ENCODE results near the gene RNF186. TPM values are rescaled to one million over a fixed set of nuclear protein-coding genes. Genes with fewer than 3 reads are reported as not detected.
"Not testable (repeated sequence)": the region's sequence is repeated elsewhere in the genome, so short reads cannot be mapped to it uniquely, and the experiment has no call there.

The RNF186 gene
- polyA plus RNA-seq, 1 donor from 2014 or later = not detected

GRCh38 chr1:19818324-19818723 is 3.2 kb upstream of the RNF186 start:
- no peak overlapping the region for H2AFZ ChIP-seq (ENCODE audit: low read depth, low read length)
- no peaks in the 10 kb centered on the region for H3K27me3 ChIP-seq (ENCODE audit: insufficient read depth, low read depth, low read length)

GRCh38 chr1:19817160-19817559 is 2.1 kb upstream of the RNF186 start:
- no peak overlapping the region for H3K27ac ChIP-seq (ENCODE audit: low read length)
- no peaks in the 10 kb centered on the region for H3K9me3 ChIP-seq (ENCODE audit: low read length)
- no peak overlapping the region for H3K4me3 ChIP-seq (ENCODE audit: low read length)
- no peak overlapping the region for H3K9ac ChIP-seq (ENCODE audit: low read length)
- H3K27me3 ChIP-seq (ENCODE audit: insufficient read depth, low read depth, low read length) = no peaks in the 10 kb centered on the region
- H2AFZ ChIP-seq (ENCODE audit: low read depth, low read length) = no peak overlapping the region
- H3F3A ChIP-seq (ENCODE audit: insufficient read depth, low read length, poor library complexity, severe bottlenecking) = no peaks in the 10 kb centered on the region
- H3K79me2 ChIP-seq (replicated peaks; ENCODE audit: insufficient read depth, low read length) = no peaks in the 10 kb centered on the region
- H4K20me1 ChIP-seq (ENCODE audit: insufficient read depth) = no peaks in the 10 kb centered on the region
- H3K36me3 ChIP-seq (ENCODE audit: insufficient read depth, low read length) = no peaks in the 10 kb centered on the region
- no peaks in the 10 kb centered on the region for H3K9me2 ChIP-seq (ENCODE audit: insufficient read depth, low read length)
- TF ChIP-seq EP300 (conservative IDR thresholded peaks at IDR 0.05; ENCODE audit: poor library complexity, severe bottlenecking) (no peak), REST (IDR thresholded peaks at IDR 0.05; ENCODE audit: borderline replicate concordance) (no peak), MXI1 (conservative IDR thresholded peaks at IDR 0.05; ENCODE audit: poor library complexity, severe bottlenecking) (no peak), EZH2 (IDR thresholded peaks at IDR 0.05; ENCODE audit: borderline replicate concordance, insufficient read depth, low read length, poor library complexity, severe bottlenecking) (no peak), SMC3 (conservative IDR thresholded peaks at IDR 0.05; ENCODE audit: poor library complexity) (no peak), TAF1 (IDR thresholded peaks at IDR 0.05; ENCODE audit: low read depth) (no peak), POLR2AphosphoS5 (IDR thresholded peaks at IDR 0.05) (no peak)
- no peak overlapping the region for H3K4me2 ChIP-seq (ENCODE audit: low read length)

More at GRCh38 chr1:19818324-19818723, 3.2 kb upstream of the RNF186 start:
- H3K36me3 ChIP-seq (ENCODE audit: insufficient read depth, low read length) = no peaks in the 10 kb centered on the region
- no peaks in the 10 kb centered on the region for H4K20me1 ChIP-seq (ENCODE audit: insufficient read depth)
- no peaks in the 10 kb centered on the region for H3K9me2 ChIP-seq (ENCODE audit: insufficient read depth, low read length)
- H3K4me2 ChIP-seq (ENCODE audit: low read length) = no peak overlapping the region
- TF ChIP-seq REST (IDR thresholded peaks at IDR 0.05; ENCODE audit: borderline replicate concordance) (no peak), TAF1 (IDR thresholded peaks at IDR 0.05; ENCODE audit: low read depth) (no peak), MXI1 (conservative IDR thresholded peaks at IDR 0.05; ENCODE audit: poor library complexity, severe bottlenecking) (no peak), CTCF (IDR thresholded peaks at IDR 0.05; ENCODE audit: poor library complexity, severe bottlenecking) (no peak), EZH2 (IDR thresholded peaks at IDR 0.05; ENCODE audit: borderline replicate concordance, insufficient read depth, low read length, poor library complexity, severe bottlenecking) (no peak), SMC3 (conservative IDR thresholded peaks at IDR 0.05; ENCODE audit: poor library complexity) (no peak), EP300 (conservative IDR thresholded peaks at IDR 0.05; ENCODE audit: poor library complexity, severe bottlenecking) (no peak), RAD21 (conservative IDR thresholded peaks at IDR 0.05) (no peak), POLR2AphosphoS5 (IDR thresholded peaks at IDR 0.05) (no peak)
- no peaks in the 10 kb centered on the region for H3K9me3 ChIP-seq (ENCODE audit: low read length)
- no peaks in the 10 kb centered on the region for H3F3A ChIP-seq (ENCODE audit: insufficient read depth, low read length, poor library complexity, severe bottlenecking)
- no peak overlapping the region for H3K4me3 ChIP-seq (ENCODE audit: low read length)
- H3K79me2 ChIP-seq (replicated peaks; ENCODE audit: insufficient read depth, low read length) = no peaks in the 10 kb centered on the region
- H3K9ac ChIP-seq (ENCODE audit: low read length) = no peak overlapping the region
- no peak overlapping the region for H3K27ac ChIP-seq (ENCODE audit: low read length)

- not testable (repeated sequence) for H3K27me3 ChIP-seq (ENCODE audit: insufficient read depth, low read depth, low read length); H3K27ac ChIP-seq (ENCODE audit: low read length); H3F3A ChIP-seq (ENCODE audit: insufficient read depth, low read length, poor library complexity, severe bottlenecking); H3K79me2 ChIP-seq (replicated peaks; ENCODE audit: insufficient read depth, low read length); H3K36me3 ChIP-seq (ENCODE audit: insufficient read depth, low read length); H3K9me3 ChIP-seq (ENCODE audit: low read length); H3K9ac ChIP-seq (ENCODE audit: low read length); H3K4me2 ChIP-seq (ENCODE audit: low read length); H4K20me1 ChIP-seq (ENCODE audit: insufficient read depth); H3K9me2 ChIP-seq (ENCODE audit: insufficient read depth, low read length); H3K4me3 ChIP-seq (ENCODE audit: low read length); H2AFZ ChIP-seq (ENCODE audit: low read depth, low read length)
Measured at GRCh38 chr1:19816737-19817086, 1.6 kb upstream of the RNF186 start.

Data from neural cell (in vitro differentiated cells).